ENCODE measurements around the gene ARHGAP24.
"Not testable (repeated sequence)": the region's sequence is repeated elsewhere in the genome, so short reads cannot be mapped to it uniquely, and the experiment has no call there.

ARHGAP24 gene

GRCh38 chr4:85515701-85516100, 40.8 kb downstream of the ARHGAP24 start:
- DNase-seq (ENCODE audit: low read depth in 1 of 2, low spot score in 1 of 2), result no peak

GRCh38 chr4:85518526-85518925, 43.6 kb downstream of the ARHGAP24 start:
- DNase-seq (ENCODE audit: low read depth in 1 of 2, low spot score in 1 of 2), result not testable (repeated sequence)

- DNase-seq (ENCODE audit: low read depth in 1 of 2, low spot score in 1 of 2), result no peak
Observed at GRCh38 chr4:85520765-85521749, 46.1 kb downstream of the ARHGAP24 start.

- no peak for DNase-seq (ENCODE audit: low read depth in 1 of 2, low spot score in 1 of 2)
Observed at GRCh38 chr4:85522277-85522676, 47.3 kb downstream of the ARHGAP24 start.

- DNase-seq (ENCODE audit: low read depth in 1 of 2, low spot score in 1 of 2), result no peak
Observed at GRCh38 chr4:85522836-85523235, 47.9 kb downstream of the ARHGAP24 start.

- no peak for DNase-seq (ENCODE audit: low read depth in 1 of 2, low spot score in 1 of 2)
Observed at GRCh38 chr4:85527815-85528214, 52.9 kb downstream of the ARHGAP24 start.

- no peak for DNase-seq (ENCODE audit: low read depth in 1 of 2, low spot score in 1 of 2)
Observed at GRCh38 chr4:85531560-85532341, 56.8 kb downstream of the ARHGAP24 start.

- no peak for DNase-seq (ENCODE audit: low read depth in 1 of 2, low spot score in 1 of 2)
Observed at GRCh38 chr4:85534120-85534519, 59.2 kb downstream of the ARHGAP24 start.

GRCh38 chr4:85543832-85544231, 68.9 kb downstream of the ARHGAP24 start:
- DNase-seq (ENCODE audit: low read depth in 1 of 2, low spot score in 1 of 2), result no peak

- DNase-seq (ENCODE audit: low read depth in 1 of 2, low spot score in 1 of 2), result no peak
Observed at GRCh38 chr4:85544751-85545150, 69.8 kb downstream of the ARHGAP24 start.

GRCh38 chr4:85548116-85548515, 73.2 kb downstream of the ARHGAP24 start:
- DNase-seq (ENCODE audit: low read depth in 1 of 2, low spot score in 1 of 2), result no peak

GRCh38 chr4:85548841-85549240, 73.9 kb downstream of the ARHGAP24 start:
- DNase-seq (ENCODE audit: low read depth in 1 of 2, low spot score in 1 of 2), result no peak

- DNase-seq (ENCODE audit: low read depth in 1 of 2, low spot score in 1 of 2), result no peak
Observed at GRCh38 chr4:85555206-85555605, 80.3 kb downstream of the ARHGAP24 start.

GRCh38 chr4:85556283-85556682, 81.3 kb downstream of the ARHGAP24 start:
- no peak for DNase-seq (ENCODE audit: low read depth in 1 of 2, low spot score in 1 of 2)

- DNase-seq (ENCODE audit: low read depth in 1 of 2, low spot score in 1 of 2), result no peak
Observed at GRCh38 chr4:85557016-85557901, 82.3 kb downstream of the ARHGAP24 start.

GRCh38 chr4:85565761-85566480, 91.0 kb downstream of the ARHGAP24 start:
- DNase-seq (ENCODE audit: low read depth in 1 of 2, low spot score in 1 of 2), result no peak

GRCh38 chr4:85569730-85570299, 94.9 kb downstream of the ARHGAP24 start:
- DNase-seq (ENCODE audit: low read depth in 1 of 2, low spot score in 1 of 2), result no peak

GRCh38 chr4:85570388-85570787, 95.4 kb downstream of the ARHGAP24 start:
- no peak for DNase-seq (ENCODE audit: low read depth in 1 of 2, low spot score in 1 of 2)

- DNase-seq (ENCODE audit: low read depth in 1 of 2, low spot score in 1 of 2), result no peak
Observed at GRCh38 chr4:85571008-85571407, 96.1 kb downstream of the ARHGAP24 start.

- no peak for DNase-seq (ENCODE audit: low read depth in 1 of 2, low spot score in 1 of 2)
Observed at GRCh38 chr4:85573270-85573669, 98.3 kb downstream of the ARHGAP24 start.
